GM12878 (cell line): Measurements from ENCODE around the gene MT1G. TPM values are rescaled to one million over a fixed set of nuclear protein-coding genes. Genes with fewer than 3 reads are reported as not detected.

Source experiments
- ATAC-seq: fragments of 200-7000 bp; cut with Tn5 transposase; 3 replicates; pipeline ENCODE4 v1.9.1; 2020; ENCODE audit warnings: mild to moderate bottlenecking, moderate library complexity
- BruUV-seq: library from RNA; stranded (reverse); fragments of 400-500 nt; replicated peaks from 2 replicates; lab custom pipeline; 2021; lab: Mats Ljungman, UMichigan
- CTCF ChIA-PET: fragments of 300-600 bp; sonication (Branson Sonifier 250); formaldehyde crosslinking; extraction: SDS; loops from one replicate; lab custom pipeline; 2021; ENCODE audit warnings: inconsistent platforms; lab: Yijun Ruan, JAX
- POLR2A ChIA-PET: fragments of 350-600 bp; formaldehyde crosslinking; extraction: SDS; loops from one replicate; lab custom pipeline; 2021; ENCODE audit warnings: inconsistent platforms; lab: Charles Lee
- RAD21 ChIA-PET: fragments of 300-600 bp; sonication (Branson Sonifier 250); formaldehyde crosslinking; loops from one replicate; lab custom pipeline; 2023; ENCODE audit warnings: antibody characterized with exemption; ENCODE audit not compliant: unreplicated experiment; lab: Charles Lee
- SMC1A ChIA-PET: fragments of 300-600 bp; sonication (Branson Sonifier 250); formaldehyde crosslinking; loops from one replicate; lab custom pipeline; 2023; ENCODE audit not compliant: unreplicated experiment, uncharacterized antibody; lab: Charles Lee
- DNase-seq: peaks from one replicate; pipeline ENCODE4 v3.0.0-alpha.2; 2011; ENCODE audit warnings: low read depth, low spot score
- FAIRE-seq: peaks from 3 replicates; lab custom pipeline; 2011; peaks lifted over from hg19 to GRCh38; lab: Jason Lieb, UNC
- H2AFZ ChIP-seq: 2 replicates; pipeline ENCODE4 v1.6.0; 2011; ENCODE audit warnings: low read depth, low read length, control low read depth; ENCODE audit not compliant: control insufficient read depth
- H3K27ac ChIP-seq: 2 replicates; pipeline ENCODE4 v1.5.1; 2011; ENCODE audit warnings: control low read depth; ENCODE audit not compliant: control insufficient read depth, insufficient read depth
- H3K27me3 ChIP-seq, 2 experiments: replicated peaks in 1 of 2; 2 replicates each; pipeline versions ENCODE4 v1.6.0 to v1.6.1; 2011; ENCODE audit warnings: low read length in 1 of 2; ENCODE audit not compliant: control insufficient read depth in 2 of 2, insufficient read depth in 2 of 2
- H3K36me3 ChIP-seq, 2 experiments: 2 replicates each; pipeline ENCODE4 v1.5.1; 2011; ENCODE audit warnings: low read length in 1 of 2; ENCODE audit not compliant: control insufficient read depth in 2 of 2, insufficient read depth in 2 of 2
- H3K4me1 ChIP-seq: 2 replicates; pipeline ENCODE4 v1.6.1; 2011; ENCODE audit warnings: mild to moderate bottlenecking, low read length, moderate library complexity, mixed read lengths; ENCODE audit not compliant: control insufficient read depth, insufficient read depth
- H3K4me2 ChIP-seq: 2 replicates; pipeline ENCODE4 v1.6.0; 2011; ENCODE audit warnings: control low read depth; ENCODE audit not compliant: control insufficient read depth, insufficient read depth
- H3K4me3 ChIP-seq: fragments of 200-600 bp; sonication (generic); 2 replicates; pipeline ENCODE4 v1.5.1; 2016
- H3K79me2 ChIP-seq: 2 replicates; pipeline ENCODE4 v1.6.0; 2011; ENCODE audit warnings: low read length; ENCODE audit not compliant: control insufficient read depth, insufficient read depth
- H3K9ac ChIP-seq: 2 replicates; pipeline ENCODE4 v1.8.0; 2011; ENCODE audit warnings: low read length, control low read depth, mixed read lengths; ENCODE audit not compliant: control insufficient read depth, insufficient read depth
- H3K9me3 ChIP-seq: replicated peaks from 3 replicates; pipeline ENCODE4 v1.5.1; 2011; ENCODE audit warnings: mild to moderate bottlenecking, low read length; ENCODE audit not compliant: control insufficient read depth, insufficient read depth
- H4K20me1 ChIP-seq: 2 replicates; pipeline ENCODE4 v1.6.0; 2011; ENCODE audit not compliant: control insufficient read depth, insufficient read depth
- BCLAF1 ChIP-seq: fragments of 450-650 bp; IDR thresholded peaks from 2 replicates; pipeline ENCODE4 v1.6.1; 2017; ENCODE audit warnings: antibody characterized with exemption, mild to moderate bottlenecking, moderate library complexity
- IRF3 ChIP-seq: fragments of 450-650 bp; IDR thresholded peaks from 2 replicates; pipeline ENCODE4 v1.6.1; 2014; ENCODE audit warnings: mild to moderate bottlenecking
- MYB ChIP-seq: fragments of 150-350 bp; IDR thresholded peaks from 2 replicates; pipeline ENCODE4 v1.6.1; 2014; ENCODE audit warnings: mild to moderate bottlenecking, low read depth, low read length, borderline replicate concordance
- RAD21 ChIP-seq: IDR thresholded peaks from 2 replicates; pipeline ENCODE4 v1.6.1; 2011; ENCODE audit warnings: mild to moderate bottlenecking, low read depth, low read length, moderate library complexity; ENCODE audit not compliant: insufficient read depth
- RCOR1 ChIP-seq: conservative IDR thresholded peaks from 2 replicates; pipeline ENCODE4 v1.6.1; 2012; ENCODE audit warnings: low read depth, low read length, improper control_type of control experiment
- SIN3A ChIP-seq: IDR thresholded peaks from 2 replicates; pipeline ENCODE4 v1.6.1; 2012; ENCODE audit warnings: low read depth, low read length, improper control_type of control experiment
- SREBF1 ChIP-seq: IDR thresholded peaks from 2 replicates; pipeline ENCODE4 v1.6.1; 2012; ENCODE audit warnings: mild to moderate bottlenecking, low read length
- USF2 ChIP-seq: IDR thresholded peaks from 2 replicates; pipeline ENCODE4 v1.6.1; 2011; ENCODE audit warnings: low read depth, low read length, improper control_type of control experiment, borderline replicate concordance
- WGBS: methylation state at CpG from one replicate; pipeline ENCODE4 v1.1.6; 2016; ENCODE audit warnings: low lambda C conversion rate; ENCODE audit not compliant: insufficient replicate concordance, insufficient coverage; ENCODE audit errors: missing lambda C conversion rate; 5-methylcytosine and 5-hydroxymethylcytosine counted together
- in situ Hi-C: fragments of 300-500 bp; cut with MboI; formaldehyde crosslinking; loops from 9 replicates; pipeline ENCODE4 v1.14.3; 2018; ENCODE audit warnings: mixed read lengths
- intact Hi-C: fragments of 100-400 bp; cut with micrococcal nuclease; formaldehyde crosslinking; loops from one replicate; pipeline ENCODE4 v1.14.2; 2022; ENCODE audit not compliant: unreplicated experiment
- polyA plus RNA-seq, 11 experiments: library from polyadenylated mRNA; depleted of rRNA in 4 of 11; unstranded in 6 of 11; stranded (reverse) in 5 of 11; fragments of >200 nt; fragmentation: Nextera tagmentation in 4 of 11; fragmentation: Illumina TruSeq in 1 of 11; extraction: Ambion mirVana in 4 of 11; extraction: Trizol in 1 of 11; gene quantifications; 1 replicate in 1 of 11; 2 replicates in 10 of 11; pipeline versions ENCODE4 v1.2.1 to v1.2.3, GENCODE V29; 2011 to 2016; ENCODE audit warnings: inconsistent platforms in 2 of 11, missing spikeins in 2 of 11, low read depth in 1 of 11
- total RNA-seq, 4 experiments: library from RNA; depleted of rRNA in 3 of 4; stranded (reverse); fragments of >200 nt in 3 of 4; fragmentation: Illumina TruSeq in 1 of 4; extraction: Trizol in 1 of 4; gene quantifications; 2 replicates each; pipeline versions ENCODE4 v1.2.1 to v1.2.3, GENCODE V29; 2013 to 2021

The MT1G gene
- total and polyA plus RNA-seq, 10 of the 15 experiments (the other 5 are each of a cell fraction or from before 2014, with no cell fraction given): 1.2 to 9.1 (median 4.6) TPM

- 27% methylated on average over 36 of the region's 48 CpGs for WGBS
- in situ Hi-C loops: no loop called here
- TF ChIP-seq RAD21: no peak
- no peak for TF ChIP-seq USF2
- no peak for TF ChIP-seq SREBF1
- TF ChIP-seq IRF3: no peak
- no peak for TF ChIP-seq BCLAF1
- TF ChIP-seq MYB: no peak
- TF ChIP-seq RCOR1: no peak
- no peak for TF ChIP-seq SIN3A
- Histone ChIP-seq H3K9ac (no peak overlapping the region), H3K79me2 (no peaks in the 10 kb centered on the region), H4K20me1 (no peaks in the 10 kb centered on the region), H3K4me2 (no peak overlapping the region), H2AFZ (no peak overlapping the region), H3K4me3 (no peak overlapping the region), H3K9me3 (no peaks in the 10 kb centered on the region), H3K36me3 (no peaks in the 10 kb centered on the region), H3K27me3 (peaks cover 18 to 27% of the 10 kb centered on the region in 2 experiments), H3K4me1 (no peaks in the 10 kb centered on the region), H3K27ac (no peak overlapping the region)
- POLR2A ChIA-PET: no interaction called here
- no TSS peak for BruUV-seq
- DNase-seq (no peak), FAIRE-seq (no peak), ATAC-seq (no peak)
- CTCF ChIA-PET: no interaction called here
- RAD21 ChIA-PET: no interaction called here
- intact Hi-C loops: no loop called here
- SMC1A ChIA-PET: interaction anchor here (1.3 kb wide), 1 partner anchor 58 kb away, joined by 3 read pairs; no protein-coding TSS in a partner anchor
Observed at GRCh38 chr16:56662357-56663354, 5.2 kb downstream of the MT1G start.
